Measurements from ENCODE around the gene SMIM27. TPM values are rescaled to one million over a fixed set of nuclear protein-coding genes. Genes with fewer than 3 reads are reported as not detected.

SMIM27 gene
- total and polyA plus RNA-seq, 3 donors from 2014 or later, result 24.8 to 58.6 (median 43.3) TPM

DNA sequence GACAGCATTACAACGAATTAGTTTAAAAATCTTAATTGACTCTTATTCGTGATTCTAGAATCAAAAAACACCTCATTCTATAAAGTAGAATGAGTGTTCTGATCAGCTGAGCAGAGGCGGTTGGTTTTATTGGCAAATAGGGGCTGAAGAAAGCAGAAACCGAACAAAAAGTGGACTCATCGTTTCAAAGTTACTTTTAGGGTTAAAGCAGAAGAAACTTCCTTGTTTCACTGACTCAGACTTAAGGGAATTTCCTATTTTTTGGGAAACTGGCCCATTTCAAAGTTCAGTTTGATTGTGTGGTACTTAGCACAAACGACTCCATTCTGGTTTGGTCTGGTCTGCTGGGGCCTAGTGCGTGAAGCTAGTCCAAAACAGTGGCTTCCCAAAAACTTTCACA, 21.7 kb downstream of the SMIM27 start:
- peaks cover 17% of the 10 kb centered on the region for H3K4me1 ChIP-seq
- H3K27ac ChIP-seq, result peak overlapping the region; percentile 79 to 91
- H3K36me3 ChIP-seq (ENCODE audit: low read depth, missing control alignments), result no peaks in the 10 kb centered on the region
- no peaks in the 10 kb centered on the region for H3K9me3 ChIP-seq
- TF ChIP-seq, protein P1, sequence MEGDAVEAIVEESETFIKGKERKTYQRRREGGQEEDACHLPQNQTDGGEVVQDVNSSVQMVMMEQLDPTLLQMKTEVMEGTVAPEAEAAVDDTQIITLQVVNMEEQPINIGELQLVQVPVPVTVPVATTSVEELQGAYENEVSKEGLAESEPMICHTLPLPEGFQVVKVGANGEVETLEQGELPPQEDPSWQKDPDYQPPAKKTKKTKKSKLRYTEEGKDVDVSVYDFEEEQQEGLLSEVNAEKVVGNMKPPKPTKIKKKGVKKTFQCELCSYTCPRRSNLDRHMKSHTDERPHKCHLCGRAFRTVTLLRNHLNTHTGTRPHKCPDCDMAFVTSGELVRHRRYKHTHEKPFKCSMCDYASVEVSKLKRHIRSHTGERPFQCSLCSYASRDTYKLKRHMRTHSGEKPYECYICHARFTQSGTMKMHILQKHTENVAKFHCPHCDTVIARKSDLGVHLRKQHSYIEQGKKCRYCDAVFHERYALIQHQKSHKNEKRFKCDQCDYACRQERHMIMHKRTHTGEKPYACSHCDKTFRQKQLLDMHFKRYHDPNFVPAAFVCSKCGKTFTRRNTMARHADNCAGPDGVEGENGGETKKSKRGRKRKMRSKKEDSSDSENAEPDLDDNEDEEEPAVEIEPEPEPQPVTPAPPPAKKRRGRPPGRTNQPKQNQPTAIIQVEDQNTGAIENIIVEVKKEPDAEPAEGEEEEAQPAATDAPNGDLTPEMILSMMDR (IDR thresholded peaks at IDR 0.05), result no peak
- TF ChIP-seq POLR2A (IDR thresholded peaks at IDR 0.05), result no peak
- no peak for DNase-seq
- intact Hi-C loops (cut with DNase I; ENCODE audit: low total_unique reads), result no loop called here
- H3K4me3 ChIP-seq, result peak overlapping the region; percentile 88 to 90
- 57 to 67% methylated on average over 7 of the region's 7 CpGs for WGBS, 2 donors
- H3K27me3 ChIP-seq, result no peaks in the 10 kb centered on the region

DNA sequence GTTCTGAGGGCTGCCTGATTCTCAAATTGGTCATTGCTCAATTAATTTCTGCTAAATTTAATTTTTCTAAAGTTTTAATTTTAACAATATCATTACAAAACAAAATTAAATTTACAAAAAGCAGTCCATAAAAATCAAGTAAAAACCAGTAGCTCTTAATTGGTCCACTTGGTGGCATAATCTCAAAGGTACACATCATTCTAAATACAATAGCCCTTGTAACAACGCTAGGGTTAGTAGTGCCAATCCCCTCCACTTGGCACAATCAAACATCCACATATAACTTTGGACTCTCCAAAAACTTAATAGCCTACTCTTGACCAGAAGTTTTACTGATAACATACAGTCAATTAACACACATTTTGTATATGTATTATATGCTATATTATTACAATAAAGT, 22.7 kb downstream of the SMIM27 start:
- Histone ChIP-seq H3K4me1 (peaks cover 17% of the 10 kb centered on the region), H3K27me3 (no peaks in the 10 kb centered on the region), H3K36me3 (ENCODE audit: low read depth, missing control alignments) (no peaks in the 10 kb centered on the region), H3K9me3 (no peaks in the 10 kb centered on the region), H3K4me3 (no peak overlapping the region), H3K27ac (no peak overlapping the region)
- intact Hi-C loops (cut with DNase I; ENCODE audit: low total_unique reads), result loop anchor here (5.0 kb wide), 1 partner anchor 193 kb away; the partner anchor contains the start of gene ACO1
- DNase-seq, result no peak
- 52 to 56% methylated on average over 1 of the region's 1 CpG for WGBS, 2 donors
- TF ChIP-seq POLR2A (IDR thresholded peaks at IDR 0.05), result no peak
- TF ChIP-seq, protein P1 (IDR thresholded peaks at IDR 0.05), result peak in 1 of 3 experiments; percentile 2

DNA sequence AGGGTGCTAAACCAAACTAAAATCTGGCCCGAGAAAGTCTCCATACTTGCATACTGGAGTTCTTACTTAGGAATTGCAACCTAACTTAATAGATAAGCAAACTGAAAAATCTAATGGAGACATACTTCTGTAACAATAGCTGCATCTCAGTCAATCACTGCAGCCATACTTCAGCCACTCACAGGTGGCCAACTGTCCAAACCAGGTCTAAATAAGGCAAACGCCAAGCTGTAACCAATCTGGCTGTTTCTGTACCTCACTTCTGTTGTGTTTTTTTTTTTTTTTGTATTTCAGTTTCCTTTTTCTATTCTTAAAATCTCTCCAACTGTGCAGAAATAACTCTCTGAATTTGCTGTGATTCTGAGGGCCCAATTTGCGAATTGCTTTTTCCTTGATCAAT, 25.2 kb downstream of the SMIM27 start:
- Histone ChIP-seq H3K4me3 (no peak overlapping the region), H3K27me3 (no peaks in the 10 kb centered on the region), H3K27ac (no peak overlapping the region), H3K9me3 (no peaks in the 10 kb centered on the region), H3K4me1 (peaks cover 10% of the 10 kb centered on the region), H3K36me3 (ENCODE audit: low read depth, missing control alignments) (no peaks in the 10 kb centered on the region)
- no peak for DNase-seq
- intact Hi-C loops (cut with DNase I; ENCODE audit: low total_unique reads), result loop anchor here (5.0 kb wide), 1 partner anchor 195 kb away; the partner anchor contains the start of gene ACO1
- 86% methylated on average over 3 of the region's 3 CpGs for WGBS, 2 donors
- TF ChIP-seq POLR2A (IDR thresholded peaks at IDR 0.05), result no peak
- TF ChIP-seq, protein P1 (IDR thresholded peaks at IDR 0.05), result no peak

DNA sequence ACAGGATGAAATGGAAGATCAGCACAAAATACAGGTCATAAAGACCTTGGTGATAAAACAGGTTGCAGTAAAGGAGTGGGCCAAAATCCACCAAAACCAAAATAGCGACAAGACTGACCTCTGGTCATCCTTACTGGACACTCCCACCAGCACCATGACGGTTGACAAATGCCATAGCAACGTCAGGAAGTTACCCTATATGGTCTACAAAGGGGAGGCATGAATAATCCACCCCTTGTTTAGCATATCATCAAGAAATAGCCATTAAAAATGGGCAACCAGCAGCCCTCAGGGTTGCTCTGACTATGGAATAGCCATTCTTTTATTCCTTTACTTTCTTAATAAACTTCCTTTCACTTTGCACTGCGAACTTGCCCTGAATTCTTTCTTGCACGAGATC, 26.8 kb downstream of the SMIM27 start:
- H3K27me3 ChIP-seq, result no peaks in the 10 kb centered on the region
- no peak for DNase-seq
- no peak overlapping the region for H3K4me3 ChIP-seq
- no peaks in the 10 kb centered on the region for H3K9me3 ChIP-seq
- no peak overlapping the region for H3K27ac ChIP-seq
- no peak for TF ChIP-seq POLR2A (IDR thresholded peaks at IDR 0.05)
- intact Hi-C loops (cut with DNase I; ENCODE audit: low total_unique reads), result loop anchor here (5.0 kb wide), 1 partner anchor 197 kb away; the partner anchor contains the start of gene ACO1
- WGBS, 2 donors, result 51 to 63% methylated on average over 5 of the region's 5 CpGs
- H3K4me1 ChIP-seq, result peaks cover 5% of the 10 kb centered on the region
- no peaks in the 10 kb centered on the region for H3K36me3 ChIP-seq (ENCODE audit: low read depth, missing control alignments)

DNA sequence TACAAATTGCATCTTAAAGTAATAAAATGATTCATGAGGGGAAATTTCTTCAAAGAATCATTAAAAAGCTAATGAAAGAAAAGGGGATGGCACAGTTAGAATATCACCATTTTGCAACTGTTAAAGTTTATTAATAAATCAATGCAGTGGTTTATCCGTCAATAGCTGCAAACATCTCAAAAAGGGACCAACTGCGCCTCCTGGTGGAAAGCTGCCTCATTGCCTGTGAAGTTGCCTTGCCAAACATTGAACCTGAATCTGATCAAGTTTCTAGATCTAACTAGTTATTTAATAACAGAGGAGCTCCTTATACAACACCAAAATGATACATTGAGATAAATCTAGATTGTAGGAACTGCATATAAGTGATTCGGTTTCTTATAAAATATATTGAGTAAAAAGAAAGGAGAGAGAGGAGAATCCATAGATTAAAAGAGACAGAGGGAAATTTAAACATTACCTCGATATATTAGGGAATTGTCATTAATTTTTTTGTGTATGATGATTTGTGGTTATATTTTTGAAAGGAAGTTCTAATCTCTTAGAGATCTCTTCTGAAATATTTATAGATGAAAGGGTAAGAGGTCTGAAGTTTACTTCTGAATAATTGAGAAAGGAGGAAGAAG, 27.7 kb downstream of the SMIM27 start:
- DNase-seq, result peak; percentile 88
- intact Hi-C loops (cut with DNase I; ENCODE audit: low total_unique reads), result loop anchor here (5.0 to 10.0 kb wide), 2 partner anchors 198 to 385 kb away; partner anchors contain the start of gene ACO1
- Histone ChIP-seq H3K27me3 (no peaks in the 10 kb centered on the region), H3K4me1 (peaks cover 5% of the 10 kb centered on the region), H3K36me3 (ENCODE audit: low read depth, missing control alignments) (no peaks in the 10 kb centered on the region), H3K4me3 (no peak overlapping the region), H3K9me3 (no peaks in the 10 kb centered on the region), H3K27ac (peak overlapping the region in 1 of 2 donors; percentile 15)
- TF ChIP-seq, protein P1 (IDR thresholded peaks at IDR 0.05), result peak; percentile 82 to 91 (median 90)
- TF ChIP-seq POLR2A (IDR thresholded peaks at IDR 0.05), result no peak
- WGBS, 2 donors, result 20 to 27% methylated on average over 4 of the region's 4 CpGs
